DND-41 (cell line): ENCODE results near the gene WHRN.

Experiments
- EZH2 ChIP-seq: IDR thresholded peaks from 3 replicates; pipeline ENCODE4 v1.6.1; 2012; ENCODE audit warnings: borderline replicate concordance, low read depth, mild to moderate bottlenecking, moderate library complexity, low read length, inconsistent platforms; ENCODE audit not compliant: severe bottlenecking
- TF ChIP-seq, protein P1 (sequence below): IDR thresholded peaks from 2 replicates; pipeline ENCODE4 v1.5.1; 2012; ENCODE audit warnings: borderline replicate concordance, low read length, moderate library complexity, mild to moderate bottlenecking; ENCODE audit not compliant: poor library complexity, severe bottlenecking; ENCODE audit errors: extremely low read depth

DNA sequence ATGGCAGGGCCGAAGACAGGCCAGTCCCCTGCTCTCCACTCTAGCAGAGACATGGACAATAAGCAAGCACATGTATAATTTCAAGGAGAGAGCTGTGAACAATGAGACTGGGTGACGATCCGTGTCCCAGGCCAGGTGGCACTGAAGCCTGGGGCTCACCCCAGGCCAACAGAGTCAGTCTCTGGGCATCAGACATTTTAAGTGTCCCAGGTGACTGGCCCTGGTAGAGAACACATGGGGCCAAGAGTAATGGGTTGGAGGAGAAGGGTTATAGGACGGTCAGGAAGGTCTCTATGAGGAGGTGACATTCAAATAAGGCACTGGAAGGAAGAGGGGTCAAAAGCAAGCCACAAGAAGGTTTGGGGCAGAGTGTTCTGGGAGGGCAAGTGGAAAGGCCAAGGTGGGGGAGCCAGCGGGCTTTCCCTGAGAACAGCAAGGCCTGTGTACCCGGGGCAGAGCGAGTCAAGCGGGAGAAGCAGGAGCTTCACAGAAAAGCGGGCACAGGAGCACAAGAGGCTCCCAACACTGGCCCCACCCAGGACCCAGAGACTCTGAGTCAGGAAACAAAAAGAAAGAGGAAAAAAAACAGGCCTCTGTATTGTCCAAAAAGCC, 116.4 kb downstream of the WHRN start:
- TF ChIP-seq, protein P1, sequence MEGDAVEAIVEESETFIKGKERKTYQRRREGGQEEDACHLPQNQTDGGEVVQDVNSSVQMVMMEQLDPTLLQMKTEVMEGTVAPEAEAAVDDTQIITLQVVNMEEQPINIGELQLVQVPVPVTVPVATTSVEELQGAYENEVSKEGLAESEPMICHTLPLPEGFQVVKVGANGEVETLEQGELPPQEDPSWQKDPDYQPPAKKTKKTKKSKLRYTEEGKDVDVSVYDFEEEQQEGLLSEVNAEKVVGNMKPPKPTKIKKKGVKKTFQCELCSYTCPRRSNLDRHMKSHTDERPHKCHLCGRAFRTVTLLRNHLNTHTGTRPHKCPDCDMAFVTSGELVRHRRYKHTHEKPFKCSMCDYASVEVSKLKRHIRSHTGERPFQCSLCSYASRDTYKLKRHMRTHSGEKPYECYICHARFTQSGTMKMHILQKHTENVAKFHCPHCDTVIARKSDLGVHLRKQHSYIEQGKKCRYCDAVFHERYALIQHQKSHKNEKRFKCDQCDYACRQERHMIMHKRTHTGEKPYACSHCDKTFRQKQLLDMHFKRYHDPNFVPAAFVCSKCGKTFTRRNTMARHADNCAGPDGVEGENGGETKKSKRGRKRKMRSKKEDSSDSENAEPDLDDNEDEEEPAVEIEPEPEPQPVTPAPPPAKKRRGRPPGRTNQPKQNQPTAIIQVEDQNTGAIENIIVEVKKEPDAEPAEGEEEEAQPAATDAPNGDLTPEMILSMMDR: no peak
- no peak for TF ChIP-seq EZH2
